Measurements from ENCODE around the gene SLC35F6. TPM values are rescaled to one million over a fixed set of nuclear protein-coding genes. Genes with fewer than 3 reads are reported as not detected.

Gene SLC35F6
- total and polyA plus RNA-seq, 9 of the 15 experiments (the other 6 are each of a cell fraction or from before 2014, with no cell fraction given) = 11.9 to 47.3 (median 22.5) TPM

GRCh38 chr2:26767129-26767528, 3.0 kb downstream of the SLC35F6 start (continued):
- TF ChIP-seq HOMEZ (CRISPR knock-in tag; IDR thresholded peaks at IDR 0.05) (no peak), NR2C2 (CRISPR knock-in tag; IDR thresholded peaks at IDR 0.05) (no peak), NR2C2 (tag; IDR thresholded peaks at IDR 0.05) (peak; percentile 23; the same call in 1 of the 2 replicates), MBD2 (IDR thresholded peaks at IDR 0.05; ENCODE audit: borderline replicate concordance, low read depth) (no peak), PREB (CRISPR knock-in tag; IDR thresholded peaks at IDR 0.05) (no peak), ZNF143 (CRISPR knock-in tag; IDR thresholded peaks at IDR 0.05) (no peak), L3MBTL2 (IDR thresholded peaks at IDR 0.05) (peak; percentile 59), E2F6 (IDR thresholded peaks at IDR 0.05; ENCODE audit: borderline replicate concordance in 1 of 2, extremely low read depth in 1 of 2, insufficient read depth in 1 of 2, insufficient read length in 1 of 2, low read depth in 1 of 2, low read length in 1 of 2, poor library complexity in 1 of 2, severe bottlenecking in 1 of 2) (peak in 1 of 2 experiments; percentile 59), CCNT2 (IDR thresholded peaks at IDR 0.05; ENCODE audit: borderline replicate concordance, extremely low read depth, insufficient read length, low read depth, low read length) (no peak), MEIS2 (IDR thresholded peaks at IDR 0.05; ENCODE audit: partially characterized antibody) (peak; percentile 72), USF2 (CRISPR knock-in tag; IDR thresholded peaks at IDR 0.05) (peak; percentile 39; the same call in 1 of the 2 replicates), ETV5 (CRISPR knock-in tag; IDR thresholded peaks at IDR 0.05; ENCODE audit: low read depth) (0 out of 2 replicates have a peak, but pooled peaks have one; percentile 17), DMBX1 (CRISPR knock-in tag; IDR thresholded peaks at IDR 0.05; ENCODE audit: borderline replicate concordance) (peak; percentile 36; the same call in 1 of the 2 replicates), CXXC5 (CRISPR knock-in tag; IDR thresholded peaks at IDR 0.05) (peak; percentile 37; the same call in 1 of the 2 replicates), CHCHD3 (CRISPR knock-in tag; IDR thresholded peaks at IDR 0.05) (no peak), CSDE1 (IDR thresholded peaks at IDR 0.05) (no peak), BHLHE40 (IDR thresholded peaks at IDR 0.05; ENCODE audit: low read length) (peak; percentile 86), BRD4 (IDR thresholded peaks at IDR 0.05) (no peak), SMARCC2 (IDR thresholded peaks at IDR 0.05; ENCODE audit: low read depth) (no peak)
- TF ChIP-seq, protein P1, sequence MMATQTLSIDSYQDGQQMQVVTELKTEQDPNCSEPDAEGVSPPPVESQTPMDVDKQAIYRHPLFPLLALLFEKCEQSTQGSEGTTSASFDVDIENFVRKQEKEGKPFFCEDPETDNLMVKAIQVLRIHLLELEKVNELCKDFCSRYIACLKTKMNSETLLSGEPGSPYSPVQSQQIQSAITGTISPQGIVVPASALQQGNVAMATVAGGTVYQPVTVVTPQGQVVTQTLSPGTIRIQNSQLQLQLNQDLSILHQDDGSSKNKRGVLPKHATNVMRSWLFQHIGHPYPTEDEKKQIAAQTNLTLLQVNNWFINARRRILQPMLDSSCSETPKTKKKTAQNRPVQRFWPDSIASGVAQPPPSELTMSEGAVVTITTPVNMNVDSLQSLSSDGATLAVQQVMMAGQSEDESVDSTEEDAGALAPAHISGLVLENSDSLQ (IDR thresholded peaks at IDR 0.05) = peak; percentile 79

All from K562 (cell line).